IMR-90 (cell line): Measurements from ENCODE around the gene MTRF1L. TPM values are rescaled to one million over a fixed set of nuclear protein-coding genes. Genes with fewer than 3 reads are reported as not detected.
A peak's percentile ranks its signal among the peaks of the same experiment; 100 is the strongest.

Experiments
- ATAC-seq: fragments of 200-7000 bp; cut with Tn5 transposase; 2 replicates; pipeline ENCODE4 v1.9.1; 2020; ENCODE audit warnings: low read depth, mild to moderate bottlenecking, moderate library complexity
- BruUV-seq: library from RNA; stranded (reverse); fragments of 400-500 nt; replicated peaks from 2 replicates; lab custom pipeline; 2021; lab: Mats Ljungman, UMichigan
- CTCF ChIA-PET: fragments of 300-600 bp; formaldehyde crosslinking; extraction: SDS; loops from one replicate; lab custom pipeline; 2021; ENCODE audit warnings: antibody characterized with exemption; lab: Yijun Ruan, JAX
- POLR2A ChIA-PET: fragments of 300-600 bp; sonication (Branson Sonifier 250); formaldehyde crosslinking; loops from one replicate; lab custom pipeline; 2022; ENCODE audit warnings: antibody characterized with exemption; ENCODE audit not compliant: unreplicated experiment; lab: Charles Lee
- DNase-seq: peaks from one replicate; pipeline ENCODE4 v3.0.0; 2013
- H2AFZ ChIP-seq: replicated peaks from 2 replicates; pipeline ENCODE3; 2013; ENCODE audit warnings: low read length, mild to moderate bottlenecking; ENCODE audit not compliant: poor library complexity
- H2AK5ac ChIP-seq: 2 replicates; pipeline ENCODE4 v1.6.1; 2013; ENCODE audit warnings: low read depth, low read length, inconsistent platforms
- H2AK9ac ChIP-seq: replicated peaks from 2 replicates; pipeline ENCODE3; 2013; ENCODE audit warnings: mild to moderate bottlenecking, low read depth, low read length, moderate library complexity; ENCODE audit not compliant: poor library complexity
- H2BK120ac ChIP-seq: 2 replicates; pipeline ENCODE4 v1.6.1; 2013; ENCODE audit warnings: low read depth, low read length, inconsistent platforms
- H2BK15ac ChIP-seq: 3 replicates; pipeline ENCODE4 v1.6.1; 2013; ENCODE audit warnings: low read depth, low read length, inconsistent platforms
- H2BK20ac ChIP-seq: 2 replicates; pipeline ENCODE4 v1.6.1; 2013; ENCODE audit warnings: low read depth, mild to moderate bottlenecking, inconsistent platforms, low read length, moderate library complexity
- H2BK5ac ChIP-seq: 2 replicates; pipeline ENCODE4 v1.6.1; 2013; ENCODE audit warnings: mild to moderate bottlenecking, low read depth, low read length, inconsistent platforms; ENCODE audit not compliant: poor library complexity, severe bottlenecking
- H3K14ac ChIP-seq: replicated peaks from 2 replicates; pipeline ENCODE4 v1.6.1; 2013; ENCODE audit warnings: low read depth, low read length, inconsistent platforms
- H3K18ac ChIP-seq: 2 replicates; pipeline ENCODE4 v1.6.1; 2013; ENCODE audit warnings: low read depth, low read length, control low read depth
- H3K23ac ChIP-seq: 2 replicates; pipeline ENCODE4 v1.6.1; 2013; ENCODE audit warnings: low read depth, low read length, inconsistent platforms
- H3K27ac ChIP-seq: 2 replicates; pipeline ENCODE4 v1.5.1; 2013; ENCODE audit warnings: mild to moderate bottlenecking, control low read depth, low read length; ENCODE audit not compliant: insufficient read depth
- H3K27me3 ChIP-seq: 2 replicates; pipeline ENCODE4 v1.6.1; 2013; ENCODE audit warnings: low read length; ENCODE audit not compliant: control insufficient read depth, insufficient read depth
- H3K36me3 ChIP-seq: 2 replicates; pipeline ENCODE4 v1.6.1; 2013; ENCODE audit warnings: low read length, mixed read lengths; ENCODE audit not compliant: control insufficient read depth, insufficient read depth
- H3K4ac ChIP-seq: 2 replicates; pipeline ENCODE4 v1.6.1; 2013; ENCODE audit warnings: low read depth, low read length, inconsistent platforms
- H3K4me1 ChIP-seq: 2 replicates; pipeline ENCODE4 v1.6.1; 2013; ENCODE audit warnings: low read length, mixed read lengths; ENCODE audit not compliant: control insufficient read depth, insufficient read depth
- H3K4me2 ChIP-seq: 2 replicates; pipeline ENCODE4 v1.6.1; 2013; ENCODE audit warnings: low read depth, mild to moderate bottlenecking, control low read depth, low read length, moderate library complexity
- H3K4me3 ChIP-seq: 2 replicates; pipeline ENCODE4 v1.5.1; 2013; ENCODE audit warnings: low read depth, mild to moderate bottlenecking, control low read depth, low read length, moderate library complexity; ENCODE audit not compliant: insufficient read depth
- H3K56ac ChIP-seq: 2 replicates; pipeline ENCODE4 v1.6.1; 2013; ENCODE audit warnings: low read length, inconsistent platforms; ENCODE audit not compliant: insufficient read depth; ENCODE audit errors: extremely low read depth
- H3K79me1 ChIP-seq, 2 experiments: 2 replicates each; pipeline ENCODE4 v1.6.1; 2013; ENCODE audit warnings: low read length in 2 of 2, inconsistent platforms in 1 of 2, low read depth in 1 of 2
- H3K9ac ChIP-seq: 2 replicates; pipeline ENCODE4 v1.6.1; 2013; ENCODE audit warnings: low read depth, low read length, control low read depth
- H3K9me1 ChIP-seq: 2 replicates; pipeline ENCODE4 v1.6.1; 2013; ENCODE audit warnings: low read length, inconsistent platforms; ENCODE audit not compliant: insufficient read depth
- H3K9me3 ChIP-seq: 2 replicates; pipeline ENCODE4 v1.6.1; 2013; ENCODE audit warnings: low read length; ENCODE audit not compliant: control insufficient read depth, insufficient read depth
- H4K20me1 ChIP-seq: 2 replicates; pipeline ENCODE4 v1.6.1; 2013; ENCODE audit warnings: low read length, inconsistent platforms; ENCODE audit not compliant: insufficient read depth
- H4K5ac ChIP-seq: 2 replicates; pipeline ENCODE4 v1.6.1; 2013; ENCODE audit warnings: mild to moderate bottlenecking, low read depth, low read length, control low read depth
- H4K8ac ChIP-seq, 2 experiments: 2 replicates each; pipeline ENCODE4 v1.6.1; 2013; ENCODE audit warnings: low read depth in 2 of 2, low read length in 2 of 2, control low read depth in 1 of 2, inconsistent platforms in 1 of 2
- H4K91ac ChIP-seq: 2 replicates; pipeline ENCODE4 v1.6.1; 2013; ENCODE audit warnings: low read depth, low read length, inconsistent platforms; ENCODE audit not compliant: insufficient read depth
- CEBPB ChIP-seq: IDR thresholded peaks from 2 replicates; pipeline ENCODE4 v1.6.1; 2012; ENCODE audit warnings: low read depth, low read length, improper control_type of control experiment
- MAZ ChIP-seq: IDR thresholded peaks from 2 replicates; pipeline ENCODE4 v1.6.1; 2012; ENCODE audit warnings: low read depth, mild to moderate bottlenecking, low read length, improper control_type of control experiment, moderate library complexity, borderline replicate concordance
- WGBS, 2 experiments: methylation state at CpG; one replicate each; pipeline versions ENCODE4 v1.1.5 to v1.1.7; 2013; ENCODE audit warnings: missing lambda C conversion rate in 2 of 2; ENCODE audit not compliant: insufficient read length in 1 of 2; ENCODE audit errors: extremely low coverage in 2 of 2; 5-methylcytosine and 5-hydroxymethylcytosine counted together
- dilution Hi-C: fragments of 300-500 bp; cut with HindIII; formaldehyde crosslinking; loops from one replicate; pipeline ENCODE4 v1.14.3; 2018; ENCODE audit warnings: low sequenced_read_pairs; ENCODE audit not compliant: unreplicated experiment
- in situ Hi-C: fragments of 300-500 bp; cut with MboI; formaldehyde crosslinking; loops from 3 replicates; pipeline ENCODE4 v1.14.3; 2019; ENCODE audit warnings: low sequenced_read_pairs, inconsistent platforms, mixed read lengths
- intact Hi-C: fragments of 100-400 bp; cut with micrococcal nuclease; formaldehyde crosslinking; loops from 2 replicates; pipeline ENCODE4 v1.10.0; 2022
- polyA plus RNA-seq, 3 experiments: library from polyadenylated mRNA; depleted of rRNA; stranded (reverse); fragments of >200 nt; gene quantifications; 2 replicates each; pipeline ENCODE4 v1.2.3, GENCODE V29; 2012; ENCODE audit warnings: low replicate concordance in 1 of 3
- total RNA-seq: library from RNA; depleted of rRNA; stranded (reverse); fragments of >200 nt; gene quantifications from 2 replicates; pipeline ENCODE4 v1.2.3, GENCODE V29; 2012

MTRF1L gene
- total and polyA plus RNA-seq, 2 of the 4 experiments (the other 2 are of a cell fraction): 6.9 to 11.1 TPM

GRCh38 chr6:152943260-152943897, 59.1 kb downstream of the MTRF1L start:
- ChIA-PET POLR2A (no interaction called here), CTCF (no interaction called here)
- no peak overlapping the region for H4K5ac ChIP-seq
- no peak overlapping the region for H2BK15ac ChIP-seq
- no peak overlapping the region for H3K4me2 ChIP-seq
- H2BK120ac ChIP-seq: no peak overlapping the region
- DNase-seq (no peak), ATAC-seq (no peak)
- H3K56ac ChIP-seq: no peak overlapping the region
- no peak overlapping the region for H2AK5ac ChIP-seq
- peaks cover 1% of the 10 kb centered on the region; the same call in 1 of the 2 replicates for H3K27me3 ChIP-seq
- no peaks in the 10 kb centered on the region for H4K20me1 ChIP-seq
- H3K4me1 ChIP-seq: no peaks in the 10 kb centered on the region
- intact Hi-C loops (loop anchor here (10.0 kb wide), 1 partner anchor 459 kb away; no protein-coding TSS in a partner anchor), dilution Hi-C loops (no loop called here), in situ Hi-C loops (loop anchor here (10.0 kb wide), 1 partner anchor 89 kb away; no protein-coding TSS in a partner anchor)
- H3K36me3 ChIP-seq: no peaks in the 10 kb centered on the region
- H3K9ac ChIP-seq: no peak overlapping the region
- H3K9me1 ChIP-seq: no peaks in the 10 kb centered on the region
- H2AFZ ChIP-seq: no peak overlapping the region
- no peak overlapping the region for H3K4ac ChIP-seq
- H4K8ac ChIP-seq: no peak overlapping the region
- no peak overlapping the region for H2BK20ac ChIP-seq
- WGBS, 2 experiments: no CpG with 5 or more reads among the region's 2 CpGs
- no peak overlapping the region for H2BK5ac ChIP-seq
- H3K23ac ChIP-seq: no peak overlapping the region
- BruUV-seq: no TSS peak
- H4K91ac ChIP-seq: no peak overlapping the region
- no peaks in the 10 kb centered on the region for H3K79me1 ChIP-seq
- TF ChIP-seq CEBPB (peak; percentile 57), MAZ (no peak)
- H3K18ac ChIP-seq: no peak overlapping the region
- no peak overlapping the region for H3K14ac ChIP-seq
- H3K4me3 ChIP-seq: no peak overlapping the region
- no peaks in the 10 kb centered on the region for H3K9me3 ChIP-seq
- no peak overlapping the region for H2AK9ac ChIP-seq
- no peak overlapping the region for H3K27ac ChIP-seq
